Measurements from ENCODE around the gene GLIS2.
A peak's percentile ranks its signal among the peaks of the same experiment; 100 is the strongest.

Gene GLIS2

DNA sequence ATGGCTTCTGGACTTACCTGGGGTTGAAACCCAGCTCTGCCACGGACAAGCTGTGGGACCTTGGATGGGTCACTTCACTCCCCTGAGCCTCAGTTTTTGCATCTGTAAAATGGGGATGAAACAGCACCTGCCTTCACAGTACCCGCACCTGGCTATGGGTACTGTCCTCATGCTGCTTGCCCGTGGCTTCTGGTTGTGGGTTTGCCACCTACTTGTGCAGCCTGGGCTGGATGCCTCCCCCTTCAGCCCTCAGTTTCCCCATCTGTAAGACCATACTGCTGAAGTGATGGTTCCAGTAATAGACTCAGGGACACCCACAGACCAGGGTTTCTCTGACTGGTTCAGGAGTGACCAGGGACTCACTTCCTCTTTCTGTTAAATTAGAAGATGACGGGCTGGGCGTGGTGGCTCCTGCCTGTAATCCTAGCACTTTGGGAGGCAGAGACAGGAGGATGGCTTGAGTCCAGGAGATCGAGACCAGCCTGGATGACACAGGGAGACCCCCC, 9.4 kb downstream of the GLIS2 start:
- H3K4me1 ChIP-seq (ENCODE audit: control insufficient read depth in 1 of 2, insufficient read depth in 1 of 2, low read depth in 1 of 2, low read length in 1 of 2), result peaks cover 14 to 19% of the 10 kb centered on the region in 2 experiments
- no peaks in the 10 kb centered on the region for H3K9me3 ChIP-seq

DNA sequence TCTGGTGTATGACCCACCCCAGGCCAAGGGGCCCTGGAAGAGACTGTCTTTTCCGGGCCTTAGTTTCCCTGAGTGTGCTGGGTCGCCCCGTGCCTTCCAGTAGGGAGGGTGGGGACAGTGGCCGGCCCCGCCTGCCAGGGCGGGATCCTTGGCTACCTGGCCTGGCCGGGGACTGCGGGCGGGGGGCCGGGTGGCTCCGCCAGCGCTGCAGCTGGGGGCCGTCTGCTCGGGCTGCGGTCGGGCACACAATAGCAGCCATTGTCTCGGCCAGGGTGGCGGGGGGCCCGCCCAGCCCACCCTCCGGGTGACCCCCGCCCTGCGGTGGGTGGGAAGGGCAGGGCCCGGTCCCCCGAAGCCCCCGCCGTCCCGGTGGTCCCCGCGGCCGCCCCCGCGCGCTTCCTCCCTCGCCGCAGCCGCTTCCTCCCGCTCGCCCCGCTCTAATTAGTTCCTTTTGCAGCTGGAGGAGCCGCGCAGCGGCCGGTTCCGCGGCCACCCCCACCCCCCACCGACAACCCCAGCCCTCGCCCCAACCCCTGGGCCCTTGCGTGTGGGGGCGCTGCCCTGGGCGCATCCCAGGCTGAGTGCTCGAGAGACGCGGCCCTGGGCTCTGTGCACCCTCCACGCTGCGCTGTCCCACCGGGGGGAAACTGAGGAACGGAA, 11.6 kb downstream of the GLIS2 start:
- TF ChIP-seq, protein P1, sequence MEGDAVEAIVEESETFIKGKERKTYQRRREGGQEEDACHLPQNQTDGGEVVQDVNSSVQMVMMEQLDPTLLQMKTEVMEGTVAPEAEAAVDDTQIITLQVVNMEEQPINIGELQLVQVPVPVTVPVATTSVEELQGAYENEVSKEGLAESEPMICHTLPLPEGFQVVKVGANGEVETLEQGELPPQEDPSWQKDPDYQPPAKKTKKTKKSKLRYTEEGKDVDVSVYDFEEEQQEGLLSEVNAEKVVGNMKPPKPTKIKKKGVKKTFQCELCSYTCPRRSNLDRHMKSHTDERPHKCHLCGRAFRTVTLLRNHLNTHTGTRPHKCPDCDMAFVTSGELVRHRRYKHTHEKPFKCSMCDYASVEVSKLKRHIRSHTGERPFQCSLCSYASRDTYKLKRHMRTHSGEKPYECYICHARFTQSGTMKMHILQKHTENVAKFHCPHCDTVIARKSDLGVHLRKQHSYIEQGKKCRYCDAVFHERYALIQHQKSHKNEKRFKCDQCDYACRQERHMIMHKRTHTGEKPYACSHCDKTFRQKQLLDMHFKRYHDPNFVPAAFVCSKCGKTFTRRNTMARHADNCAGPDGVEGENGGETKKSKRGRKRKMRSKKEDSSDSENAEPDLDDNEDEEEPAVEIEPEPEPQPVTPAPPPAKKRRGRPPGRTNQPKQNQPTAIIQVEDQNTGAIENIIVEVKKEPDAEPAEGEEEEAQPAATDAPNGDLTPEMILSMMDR (IDR thresholded peaks at IDR 0.05), result no peak
- H3K9me3 ChIP-seq, result no peaks in the 10 kb centered on the region
- H3K27me3 ChIP-seq, result peaks cover 35% of the 10 kb centered on the region
- peaks cover 14 to 19% of the 10 kb centered on the region in 2 experiments for H3K4me1 ChIP-seq (ENCODE audit: control insufficient read depth in 1 of 2, insufficient read depth in 1 of 2, low read depth in 1 of 2, low read length in 1 of 2)
- peak overlapping the region; percentile 45 to 59 for H3K4me3 ChIP-seq (ENCODE audit: low read depth in 1 of 2, low read length in 1 of 2)
- H3K27ac ChIP-seq, result no peak overlapping the region
- no peaks in the 10 kb centered on the region for H3K36me3 ChIP-seq

More for the DNA sequence above, 9.4 kb downstream of the GLIS2 start:
- TF ChIP-seq, protein P1 (IDR thresholded peaks at IDR 0.05), result no peak
- peaks cover 42% of the 10 kb centered on the region for H3K27me3 ChIP-seq
- H3K4me3 ChIP-seq (ENCODE audit: low read depth in 1 of 2, low read length in 1 of 2), result no peak overlapping the region
- H3K36me3 ChIP-seq, result no peaks in the 10 kb centered on the region
- H3K27ac ChIP-seq, result no peak overlapping the region

DNA sequence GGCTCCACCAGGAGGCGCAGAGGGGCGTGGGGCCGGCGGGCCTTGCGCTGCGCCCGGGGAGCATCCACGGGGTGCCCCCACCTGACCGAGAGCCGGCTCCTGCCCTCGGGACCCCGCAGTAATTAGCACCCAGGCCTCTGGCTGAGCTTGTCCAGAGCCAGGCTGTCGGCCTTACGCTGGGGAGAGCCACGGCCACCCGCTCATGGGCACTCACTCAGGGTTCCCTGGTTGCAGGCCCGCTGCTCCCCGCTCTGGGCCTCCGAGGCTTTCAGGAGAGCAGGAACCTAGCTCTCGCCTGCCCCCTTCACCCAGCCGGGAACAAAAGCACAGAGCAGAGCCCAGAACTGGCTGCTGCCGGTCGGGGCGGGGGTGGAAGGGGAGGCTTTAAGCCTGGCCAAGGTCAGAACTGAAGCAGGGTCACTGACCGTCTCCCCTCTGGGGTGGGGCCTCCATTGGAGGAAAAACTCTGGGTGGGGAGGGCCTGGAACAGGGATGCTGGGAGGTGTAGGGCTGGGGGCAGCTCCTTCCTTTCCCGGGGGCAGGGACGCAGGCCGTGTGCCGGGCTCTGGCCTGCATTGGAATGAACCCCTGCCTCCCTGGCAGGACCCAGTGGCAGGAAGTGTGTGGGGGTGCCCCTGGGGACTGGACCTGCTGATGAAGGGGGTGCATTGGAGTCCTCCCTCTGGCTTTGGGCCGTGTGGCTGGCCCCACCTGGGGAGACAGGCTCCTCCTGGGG, 12.3 kb downstream of the GLIS2 start:
- Histone ChIP-seq H3K36me3 (no peaks in the 10 kb centered on the region), H3K27ac (no peak overlapping the region), H3K27me3 (peaks cover 40% of the 10 kb centered on the region), H3K9me3 (no peaks in the 10 kb centered on the region), H3K4me3 (ENCODE audit: low read depth in 1 of 2, low read length in 1 of 2) (peak overlapping the region; percentile 45 to 59), H3K4me1 (ENCODE audit: control insufficient read depth in 1 of 2, insufficient read depth in 1 of 2, low read depth in 1 of 2, low read length in 1 of 2) (peaks cover 14 to 19% of the 10 kb centered on the region in 2 experiments)
- TF ChIP-seq, protein P1 (IDR thresholded peaks at IDR 0.05), result no peak

DNA sequence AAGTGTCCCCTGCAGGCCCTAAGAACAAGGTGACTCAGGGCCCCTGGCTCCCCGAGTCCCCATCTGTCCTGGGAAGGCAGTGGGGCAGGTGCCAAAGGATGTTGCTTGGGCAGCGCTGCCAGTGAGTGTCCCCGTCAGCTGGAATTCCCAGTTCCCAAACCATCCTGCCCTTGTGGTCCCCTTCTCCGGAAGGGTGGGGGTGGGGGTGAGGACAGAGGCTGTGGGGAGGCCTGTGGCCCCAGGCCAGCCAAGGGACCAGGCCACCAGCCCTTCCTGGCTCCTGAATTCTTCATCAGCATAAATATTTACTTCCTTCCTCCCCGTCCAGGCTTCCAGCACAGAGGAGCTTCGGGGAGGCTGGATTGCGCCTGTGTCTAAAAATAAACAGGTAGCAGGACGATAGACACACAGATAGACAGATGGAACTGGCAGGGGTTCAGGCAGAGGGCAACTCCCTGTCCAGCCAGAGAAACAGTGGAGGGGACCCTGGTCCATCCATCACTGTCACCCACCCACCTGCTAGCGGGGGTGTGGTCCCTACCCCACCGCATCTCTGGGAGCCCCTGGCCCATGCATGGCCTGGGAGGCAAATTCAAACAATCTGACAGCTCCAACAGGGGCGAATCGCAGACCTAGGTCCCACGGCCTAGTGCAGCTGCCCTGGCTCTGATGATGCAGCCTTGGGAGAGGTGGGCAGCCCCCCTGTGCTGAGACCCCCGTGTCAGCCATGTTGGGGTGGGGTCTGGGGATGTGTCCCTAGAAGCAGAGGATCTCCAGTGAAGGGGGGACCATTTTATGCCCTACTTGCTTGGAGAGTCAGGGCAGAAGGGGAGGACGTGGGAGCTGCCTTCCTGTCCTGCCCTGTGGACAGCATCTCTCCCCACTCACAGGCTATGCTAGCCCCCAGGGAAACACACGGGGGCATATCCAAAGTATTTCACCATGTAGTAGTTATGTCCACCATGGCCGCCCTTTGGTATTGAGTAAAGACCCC, 13.2 kb downstream of the GLIS2 start:
- peaks cover 43% of the 10 kb centered on the region for H3K27me3 ChIP-seq
- H3K36me3 ChIP-seq, result no peaks in the 10 kb centered on the region
- TF ChIP-seq, protein P1 (IDR thresholded peaks at IDR 0.05), result no peak
- H3K4me3 ChIP-seq (ENCODE audit: low read depth in 1 of 2, low read length in 1 of 2), result no peak overlapping the region
- H3K4me1 ChIP-seq (ENCODE audit: control insufficient read depth in 1 of 2, insufficient read depth in 1 of 2, low read depth in 1 of 2, low read length in 1 of 2), result peaks cover 14 to 19% of the 10 kb centered on the region in 2 experiments
- no peaks in the 10 kb centered on the region for H3K9me3 ChIP-seq
- H3K27ac ChIP-seq, result no peak overlapping the region

DNA sequence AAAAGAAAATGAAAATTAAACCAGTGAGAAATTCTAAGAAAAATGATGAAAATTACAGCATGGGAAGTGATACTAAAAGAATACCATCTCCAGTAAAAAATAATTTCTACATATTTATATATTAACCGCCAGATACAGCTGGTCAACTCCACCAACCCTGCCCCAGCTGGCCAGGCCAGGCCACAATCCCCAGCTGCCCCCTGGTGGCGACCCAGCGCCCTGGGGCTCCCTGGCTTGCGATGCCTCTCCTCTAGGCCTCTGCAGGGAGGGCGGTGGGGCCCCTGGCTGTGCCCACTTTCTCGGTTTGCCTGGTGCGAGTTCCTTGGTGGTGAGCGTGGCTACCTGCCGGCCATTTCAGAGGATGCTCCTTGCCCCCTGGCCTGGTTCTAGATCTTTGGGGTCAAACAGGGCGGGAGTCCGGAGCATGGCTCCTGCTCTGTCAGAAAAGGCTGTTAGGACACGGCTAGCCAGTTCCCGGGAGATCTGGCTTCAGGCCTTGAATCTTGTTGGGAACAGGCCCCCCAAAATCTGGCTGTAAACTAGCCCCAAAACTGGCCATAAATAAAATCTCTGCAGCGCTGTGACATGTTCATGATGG, 14.5 kb downstream of the GLIS2 start:
- Histone ChIP-seq H3K4me1 (ENCODE audit: control insufficient read depth in 1 of 2, insufficient read depth in 1 of 2, low read depth in 1 of 2, low read length in 1 of 2) (peaks cover 11 to 16% of the 10 kb centered on the region in 2 experiments), H3K27ac (no peak overlapping the region), H3K36me3 (no peaks in the 10 kb centered on the region), H3K9me3 (no peaks in the 10 kb centered on the region), H3K4me3 (ENCODE audit: low read depth in 1 of 2, low read length in 1 of 2) (no peak overlapping the region), H3K27me3 (peaks cover 43% of the 10 kb centered on the region)
- TF ChIP-seq, protein P1 (IDR thresholded peaks at IDR 0.05), result peak; percentile 78

Measured in neutrophil (primary cell).